ENCODE results near the gene AMACR.

GRCh38 chr5:33938507-33938796 is 69.4 kb downstream of the AMACR start:
- TF ChIP-seq, protein P1, sequence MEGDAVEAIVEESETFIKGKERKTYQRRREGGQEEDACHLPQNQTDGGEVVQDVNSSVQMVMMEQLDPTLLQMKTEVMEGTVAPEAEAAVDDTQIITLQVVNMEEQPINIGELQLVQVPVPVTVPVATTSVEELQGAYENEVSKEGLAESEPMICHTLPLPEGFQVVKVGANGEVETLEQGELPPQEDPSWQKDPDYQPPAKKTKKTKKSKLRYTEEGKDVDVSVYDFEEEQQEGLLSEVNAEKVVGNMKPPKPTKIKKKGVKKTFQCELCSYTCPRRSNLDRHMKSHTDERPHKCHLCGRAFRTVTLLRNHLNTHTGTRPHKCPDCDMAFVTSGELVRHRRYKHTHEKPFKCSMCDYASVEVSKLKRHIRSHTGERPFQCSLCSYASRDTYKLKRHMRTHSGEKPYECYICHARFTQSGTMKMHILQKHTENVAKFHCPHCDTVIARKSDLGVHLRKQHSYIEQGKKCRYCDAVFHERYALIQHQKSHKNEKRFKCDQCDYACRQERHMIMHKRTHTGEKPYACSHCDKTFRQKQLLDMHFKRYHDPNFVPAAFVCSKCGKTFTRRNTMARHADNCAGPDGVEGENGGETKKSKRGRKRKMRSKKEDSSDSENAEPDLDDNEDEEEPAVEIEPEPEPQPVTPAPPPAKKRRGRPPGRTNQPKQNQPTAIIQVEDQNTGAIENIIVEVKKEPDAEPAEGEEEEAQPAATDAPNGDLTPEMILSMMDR (conservative IDR thresholded peaks at IDR 0.05), result no peak
- TF ChIP-seq ZFX (IDR thresholded peaks at IDR 0.05), result no peak
